ENCODE results near the gene GNAI3.
"Not testable (repeated sequence)": the region's sequence is repeated elsewhere in the genome, so short reads cannot be mapped to it uniquely, and the experiment has no call there.

The GNAI3 gene

GRCh38 chr1:109644670-109645069 lies 96.3 kb downstream of the GNAI3 start:
- no peak for TF ChIP-seq JUND (IDR thresholded peaks at IDR 0.05; ENCODE audit: low read depth)
- in situ Hi-C loops (cut with HindIII; ENCODE audit: low pct_unique_long_range_greater_than_20kb, low sequenced_read_pairs), result no loop called here
- DNase-seq (ENCODE audit: low read depth in 1 of 2, low spot score in 1 of 2), result no peak

GRCh38 chr1:109649491-109649914 lies 101.1 kb downstream of the GNAI3 start:
- peak in 1 of 2 experiments; percentile 35 for DNase-seq (ENCODE audit: low read depth in 1 of 2, low spot score in 1 of 2)
- no peak for TF ChIP-seq JUND (IDR thresholded peaks at IDR 0.05; ENCODE audit: low read depth)
- in situ Hi-C loops (cut with HindIII; ENCODE audit: low pct_unique_long_range_greater_than_20kb, low sequenced_read_pairs), result no loop called here

GRCh38 chr1:109650609-109651008 lies 102.2 kb downstream of the GNAI3 start:
- no peak for DNase-seq (ENCODE audit: low read depth in 1 of 2, low spot score in 1 of 2)
- no peak for TF ChIP-seq JUND (IDR thresholded peaks at IDR 0.05; ENCODE audit: low read depth)
- in situ Hi-C loops (cut with HindIII; ENCODE audit: low pct_unique_long_range_greater_than_20kb, low sequenced_read_pairs), result no loop called here

- TF ChIP-seq JUND (IDR thresholded peaks at IDR 0.05; ENCODE audit: low read depth), result no peak
- in situ Hi-C loops (cut with HindIII; ENCODE audit: low pct_unique_long_range_greater_than_20kb, low sequenced_read_pairs), result no loop called here
- no peak for DNase-seq (ENCODE audit: low read depth in 1 of 2, low spot score in 1 of 2)
Measured at GRCh38 chr1:109652402-109652801, 104.0 kb downstream of the GNAI3 start.

- in situ Hi-C loops (cut with HindIII; ENCODE audit: low pct_unique_long_range_greater_than_20kb, low sequenced_read_pairs), result no loop called here
- no peak for TF ChIP-seq JUND (IDR thresholded peaks at IDR 0.05; ENCODE audit: low read depth)
- no peak for DNase-seq (ENCODE audit: low read depth in 1 of 2, low spot score in 1 of 2)
Measured at GRCh38 chr1:109653306-109653705, 104.9 kb downstream of the GNAI3 start.

GRCh38 chr1:109654519-109654918 lies 106.1 kb downstream of the GNAI3 start:
- TF ChIP-seq JUND (IDR thresholded peaks at IDR 0.05; ENCODE audit: low read depth), result no peak
- DNase-seq (ENCODE audit: low read depth in 1 of 2, low spot score in 1 of 2), result no peak
- in situ Hi-C loops (cut with HindIII; ENCODE audit: low pct_unique_long_range_greater_than_20kb, low sequenced_read_pairs), result no loop called here

- no peak for TF ChIP-seq JUND (IDR thresholded peaks at IDR 0.05; ENCODE audit: low read depth)
- in situ Hi-C loops (cut with HindIII; ENCODE audit: low pct_unique_long_range_greater_than_20kb, low sequenced_read_pairs), result no loop called here
- DNase-seq (ENCODE audit: low read depth in 1 of 2, low spot score in 1 of 2), result peak; percentile 62 to 72
Measured at GRCh38 chr1:109655615-109656519, 107.5 kb downstream of the GNAI3 start, which contains the start of gene GSTM4. GSTM4 (plus strand) TSS chr1:109656099; CDS start chr1:109656390, 291 bp downstream.

- no peak for DNase-seq (ENCODE audit: low read depth in 1 of 2, low spot score in 1 of 2)
- in situ Hi-C loops (cut with HindIII; ENCODE audit: low pct_unique_long_range_greater_than_20kb, low sequenced_read_pairs), result no loop called here
- no peak for TF ChIP-seq JUND (IDR thresholded peaks at IDR 0.05; ENCODE audit: low read depth)
Measured at GRCh38 chr1:109657395-109657794, 109.0 kb downstream of the GNAI3 start.

- in situ Hi-C loops (cut with HindIII; ENCODE audit: low pct_unique_long_range_greater_than_20kb, low sequenced_read_pairs), result no loop called here
- no peak for TF ChIP-seq JUND (IDR thresholded peaks at IDR 0.05; ENCODE audit: low read depth)
- no peak for DNase-seq (ENCODE audit: low read depth in 1 of 2, low spot score in 1 of 2)
Measured at GRCh38 chr1:109657970-109658369, 109.6 kb downstream of the GNAI3 start.

GRCh38 chr1:109658533-109659042 lies 110.2 kb downstream of the GNAI3 start:
- DNase-seq (ENCODE audit: low read depth in 1 of 2, low spot score in 1 of 2), result no peak
- no peak for TF ChIP-seq JUND (IDR thresholded peaks at IDR 0.05; ENCODE audit: low read depth)
- in situ Hi-C loops (cut with HindIII; ENCODE audit: low pct_unique_long_range_greater_than_20kb, low sequenced_read_pairs), result no loop called here

GRCh38 chr1:109659145-109659544 lies 110.7 kb downstream of the GNAI3 start:
- no peak for DNase-seq (ENCODE audit: low read depth in 1 of 2, low spot score in 1 of 2)
- no peak for TF ChIP-seq JUND (IDR thresholded peaks at IDR 0.05; ENCODE audit: low read depth)
- in situ Hi-C loops (cut with HindIII; ENCODE audit: low pct_unique_long_range_greater_than_20kb, low sequenced_read_pairs), result no loop called here

- in situ Hi-C loops (cut with HindIII; ENCODE audit: low pct_unique_long_range_greater_than_20kb, low sequenced_read_pairs), result no loop called here
- TF ChIP-seq JUND (IDR thresholded peaks at IDR 0.05; ENCODE audit: low read depth), result no peak
- no peak for DNase-seq (ENCODE audit: low read depth in 1 of 2, low spot score in 1 of 2)
Measured at GRCh38 chr1:109659997-109660690, 111.7 kb downstream of the GNAI3 start.

- in situ Hi-C loops (cut with HindIII; ENCODE audit: low pct_unique_long_range_greater_than_20kb, low sequenced_read_pairs); DNase-seq (ENCODE audit: low read depth in 1 of 2, low spot score in 1 of 2): not testable (repeated sequence)
Measured at GRCh38 chr1:109660691-109661026, 112.2 kb downstream of the GNAI3 start.

All from T47D (cell line).